ENCODE results near the gene PTPRE. TPM values are rescaled to one million over a fixed set of nuclear protein-coding genes. Genes with fewer than 3 reads are reported as not detected.

The PTPRE gene
- total and polyA plus RNA-seq, 2 of the 4 experiments (the other 2 are of a cell fraction), result 0.34 to 0.54 TPM

DNA sequence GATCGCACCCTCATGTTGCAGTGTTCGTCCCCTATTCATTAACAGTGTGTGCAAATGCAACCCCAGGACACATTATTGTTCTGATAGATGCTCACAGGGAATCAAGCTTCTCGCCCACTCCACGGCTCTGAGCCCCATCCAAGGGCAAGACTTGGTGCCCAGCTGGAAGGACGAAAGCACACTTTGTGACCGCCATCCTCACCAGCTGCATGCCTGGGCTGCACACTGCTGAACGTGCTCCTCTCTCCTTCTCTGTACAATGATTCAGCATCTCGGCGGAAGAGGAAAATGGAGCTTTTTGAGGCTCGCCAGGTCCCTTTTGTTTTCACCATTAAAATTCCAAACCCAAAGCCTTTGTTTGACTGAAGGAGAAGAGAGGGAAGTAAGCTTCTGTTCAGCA is 177.5 kb downstream of the PTPRE start:
- ATAC-seq (ENCODE audit: low read depth) (no peak), DNase-seq (no peak)
- Histone ChIP-seq H4K5ac (ENCODE audit: low read depth, low read length) (no peak overlapping the region), H2BK5ac (ENCODE audit: low read depth, low read length, poor library complexity, severe bottlenecking) (no peak overlapping the region), H4K8ac (ENCODE audit: low read depth in 2 of 2, low read length in 2 of 2) (no peak overlapping the region), H2AFZ (replicated peaks; ENCODE audit: low read length, poor library complexity) (no peak overlapping the region), H2BK20ac (ENCODE audit: low read depth, low read length) (no peak overlapping the region), H4K20me1 (ENCODE audit: insufficient read depth, low read length) (no peaks in the 10 kb centered on the region), H3K9me3 (ENCODE audit: control insufficient read depth, insufficient read depth, low read length) (no peaks in the 10 kb centered on the region), H2AK5ac (ENCODE audit: low read depth, low read length) (no peak overlapping the region), H3K27ac (ENCODE audit: insufficient read depth, low read length) (no peak overlapping the region), H3K56ac (ENCODE audit: extremely low read depth, insufficient read depth, low read length) (no peak overlapping the region), H3K4me1 (ENCODE audit: control insufficient read depth, insufficient read depth, low read length) (no peaks in the 10 kb centered on the region), H2BK120ac (ENCODE audit: low read depth, low read length) (no peak overlapping the region), H2BK15ac (ENCODE audit: low read depth, low read length) (no peak overlapping the region), H3K14ac (replicated peaks; ENCODE audit: low read depth, low read length) (no peak overlapping the region), H3K36me3 (ENCODE audit: control insufficient read depth, insufficient read depth, low read length) (no peaks in the 10 kb centered on the region), H3K4me3 (ENCODE audit: insufficient read depth, low read depth, low read length) (no peak overlapping the region), H3K4ac (ENCODE audit: low read depth, low read length) (no peak overlapping the region), H3K4me2 (ENCODE audit: low read depth, low read length) (no peak overlapping the region), H3K18ac (ENCODE audit: low read depth, low read length) (no peak overlapping the region), H4K91ac (ENCODE audit: insufficient read depth, low read depth, low read length) (no peak overlapping the region), H3K23ac (ENCODE audit: low read depth, low read length) (no peak overlapping the region), H3K9ac (ENCODE audit: low read depth, low read length) (no peak overlapping the region), H3K79me1 (ENCODE audit: low read depth in 1 of 2, low read length in 2 of 2) (no peaks in the 10 kb centered on the region), H3K27me3 (ENCODE audit: control insufficient read depth, insufficient read depth, low read length) (peaks cover 6% of the 10 kb centered on the region; the same call in 1 of the 2 replicates), H3K9me1 (ENCODE audit: insufficient read depth, low read length) (no peaks in the 10 kb centered on the region), H2AK9ac (replicated peaks; ENCODE audit: low read depth, low read length, poor library complexity) (no peak overlapping the region)
- intact Hi-C loops (cut with micrococcal nuclease) (no loop called here), in situ Hi-C loops (cut with MboI; ENCODE audit: low sequenced_read_pairs) (no loop called here), dilution Hi-C loops (cut with HindIII; ENCODE audit: low sequenced_read_pairs, unreplicated experiment) (no loop called here)
- WGBS, 2 experiments (ENCODE audit: extremely low coverage in 2 of 2, insufficient read length in 1 of 2), result 70% methylated on average over 5 of the region's 10 CpGs; no CpG with 5 or more reads in 1 of the 2 experiments
- TF ChIP-seq SMC3 (IDR thresholded peaks at IDR 0.05; ENCODE audit: low read depth, low read length) (no peak), MAFK (IDR thresholded peaks at IDR 0.05; ENCODE audit: low read depth, low read length) (no peak), MXI1 (IDR thresholded peaks at IDR 0.05; ENCODE audit: borderline replicate concordance, low read depth, low read length) (no peak), RFX5 (IDR thresholded peaks at IDR 0.05; ENCODE audit: low read depth, low read length) (no peak), RCOR1 (IDR thresholded peaks at IDR 0.05; ENCODE audit: insufficient replicate concordance, low read length) (no peak), CHD1 (IDR thresholded peaks at IDR 0.05; ENCODE audit: low read depth, low read length) (no peak), CEBPB (IDR thresholded peaks at IDR 0.05; ENCODE audit: low read depth, low read length) (no peak), NFE2L2 (IDR thresholded peaks at IDR 0.05; ENCODE audit: low read depth, low read length) (no peak), FOS (IDR thresholded peaks at IDR 0.05; ENCODE audit: low read depth, low read length) (no peak), RAD21 (IDR thresholded peaks at IDR 0.05; ENCODE audit: low read length) (no peak), BHLHE40 (IDR thresholded peaks at IDR 0.05; ENCODE audit: low read depth, low read length) (no peak), POLR2A (IDR thresholded peaks at IDR 0.05; ENCODE audit: low read depth, low read length) (no peak), MAZ (IDR thresholded peaks at IDR 0.05; ENCODE audit: borderline replicate concordance, low read depth, low read length) (no peak)
- TF ChIP-seq, protein P1, sequence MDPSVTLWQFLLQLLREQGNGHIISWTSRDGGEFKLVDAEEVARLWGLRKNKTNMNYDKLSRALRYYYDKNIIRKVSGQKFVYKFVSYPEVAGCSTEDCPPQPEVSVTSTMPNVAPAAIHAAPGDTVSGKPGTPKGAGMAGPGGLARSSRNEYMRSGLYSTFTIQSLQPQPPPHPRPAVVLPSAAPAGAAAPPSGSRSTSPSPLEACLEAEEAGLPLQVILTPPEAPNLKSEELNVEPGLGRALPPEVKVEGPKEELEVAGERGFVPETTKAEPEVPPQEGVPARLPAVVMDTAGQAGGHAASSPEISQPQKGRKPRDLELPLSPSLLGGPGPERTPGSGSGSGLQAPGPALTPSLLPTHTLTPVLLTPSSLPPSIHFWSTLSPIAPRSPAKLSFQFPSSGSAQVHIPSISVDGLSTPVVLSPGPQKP (IDR thresholded peaks at IDR 0.05; ENCODE audit: borderline replicate concordance, low read depth, low read length), result no peak
- TF ChIP-seq, protein P2, sequence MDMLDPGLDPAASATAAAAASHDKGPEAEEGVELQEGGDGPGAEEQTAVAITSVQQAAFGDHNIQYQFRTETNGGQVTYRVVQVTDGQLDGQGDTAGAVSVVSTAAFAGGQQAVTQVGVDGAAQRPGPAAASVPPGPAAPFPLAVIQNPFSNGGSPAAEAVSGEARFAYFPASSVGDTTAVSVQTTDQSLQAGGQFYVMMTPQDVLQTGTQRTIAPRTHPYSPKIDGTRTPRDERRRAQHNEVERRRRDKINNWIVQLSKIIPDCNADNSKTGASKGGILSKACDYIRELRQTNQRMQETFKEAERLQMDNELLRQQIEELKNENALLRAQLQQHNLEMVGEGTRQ (IDR thresholded peaks at IDR 0.05; ENCODE audit: low read depth, low read length), result no peak
- TF ChIP-seq, protein P3, sequence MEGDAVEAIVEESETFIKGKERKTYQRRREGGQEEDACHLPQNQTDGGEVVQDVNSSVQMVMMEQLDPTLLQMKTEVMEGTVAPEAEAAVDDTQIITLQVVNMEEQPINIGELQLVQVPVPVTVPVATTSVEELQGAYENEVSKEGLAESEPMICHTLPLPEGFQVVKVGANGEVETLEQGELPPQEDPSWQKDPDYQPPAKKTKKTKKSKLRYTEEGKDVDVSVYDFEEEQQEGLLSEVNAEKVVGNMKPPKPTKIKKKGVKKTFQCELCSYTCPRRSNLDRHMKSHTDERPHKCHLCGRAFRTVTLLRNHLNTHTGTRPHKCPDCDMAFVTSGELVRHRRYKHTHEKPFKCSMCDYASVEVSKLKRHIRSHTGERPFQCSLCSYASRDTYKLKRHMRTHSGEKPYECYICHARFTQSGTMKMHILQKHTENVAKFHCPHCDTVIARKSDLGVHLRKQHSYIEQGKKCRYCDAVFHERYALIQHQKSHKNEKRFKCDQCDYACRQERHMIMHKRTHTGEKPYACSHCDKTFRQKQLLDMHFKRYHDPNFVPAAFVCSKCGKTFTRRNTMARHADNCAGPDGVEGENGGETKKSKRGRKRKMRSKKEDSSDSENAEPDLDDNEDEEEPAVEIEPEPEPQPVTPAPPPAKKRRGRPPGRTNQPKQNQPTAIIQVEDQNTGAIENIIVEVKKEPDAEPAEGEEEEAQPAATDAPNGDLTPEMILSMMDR (conservative IDR thresholded peaks at IDR 0.05; ENCODE audit: low read depth, low read length), result no peak
- CTCF ChIA-PET, result interaction anchor here (1.0 kb wide), 1 partner anchor 18 kb away, joined by 3 read pairs; no protein-coding TSS in a partner anchor
- BruUV-seq (replicated peaks), result no TSS peak
- POLR2A ChIA-PET (ENCODE audit: unreplicated experiment), result no interaction called here
